CD4-positive, alpha-beta T cell (primary cell): ENCODE measurements around the gene CACNB2. TPM values are rescaled to one million over a fixed set of nuclear protein-coding genes. Genes with fewer than 3 reads are reported as not detected.

ENCODE experiments used
- ATAC-seq: fragments of 200-7000 bp; cut with Tn5 transposase; one replicate; pipeline ENCODE4 v1.10.0; 2022; ENCODE audit warnings: mild to moderate bottlenecking; ENCODE audit not compliant: poor library complexity
- CTCF ChIA-PET: fragments of 350-600 bp; sonication (Branson Sonifier 250); formaldehyde crosslinking; loops from one replicate; lab custom pipeline; 2021; ENCODE audit warnings: antibody characterized with exemption, inconsistent platforms; lab: Charles Lee
- POLR2A ChIA-PET: fragments of 350-600 bp; sonication (Branson Sonifier 250); formaldehyde crosslinking; loops from one replicate; lab custom pipeline; 2021; ENCODE audit warnings: antibody characterized with exemption, inconsistent platforms; lab: Charles Lee
- DNase-seq, 14 experiments: peaks; one replicate each; pipeline ENCODE4 v3.0.0-alpha.2; 2013 to 2020; ENCODE audit warnings: mixed read lengths in 2 of 14
- H3K27ac ChIP-seq, 2 donors: one replicate each; pipeline versions ENCODE4 v1.5.1 to v1.7.0; 2013; ENCODE audit warnings: low read length in 2 of 2, low read depth in 1 of 2, mild to moderate bottlenecking in 1 of 2
- H3K27me3 ChIP-seq, 2 experiments: 1 replicate in 1 of 2; 2 replicates in 1 of 2; pipeline versions ENCODE4 v1.6.1 to v1.7.0; 2013; ENCODE audit warnings: low read length in 2 of 2, control low read depth in 1 of 2, mild to moderate bottlenecking in 1 of 2, moderate library complexity in 1 of 2; ENCODE audit not compliant: insufficient read depth in 2 of 2, control insufficient read depth in 1 of 2
- H3K36me3 ChIP-seq: one replicate; pipeline ENCODE4 v1.6.1; 2013; ENCODE audit warnings: low read length, control low read depth; ENCODE audit not compliant: insufficient read depth
- H3K4me1 ChIP-seq: one replicate; pipeline ENCODE4 v1.6.1; 2013; ENCODE audit warnings: low read length, control low read depth; ENCODE audit not compliant: insufficient read depth
- H3K4me3 ChIP-seq: one replicate; pipeline ENCODE4 v1.5.1; 2013; ENCODE audit warnings: mild to moderate bottlenecking, low read length, moderate library complexity
- H3K9me3 ChIP-seq, 2 experiments: 1 replicate in 1 of 2; 2 replicates in 1 of 2; pipeline versions ENCODE4 v1.6.1 to v1.7.0; 2013; ENCODE audit warnings: low read length in 2 of 2, mild to moderate bottlenecking in 2 of 2, control low read depth in 1 of 2, moderate library complexity in 1 of 2; ENCODE audit not compliant: control insufficient read depth in 1 of 2, insufficient read depth in 1 of 2
- H3K27ac Mint-ChIP-seq: one replicate; pipeline ENCODE4 v1.8.0; 2020; ENCODE audit warnings: mixed read lengths
- H3K27me3 Mint-ChIP-seq: one replicate; pipeline ENCODE4 v1.8.0; 2021; ENCODE audit warnings: mixed read lengths
- H3K36me3 Mint-ChIP-seq: one replicate; pipeline ENCODE4 v1.8.0; 2021; ENCODE audit warnings: low read depth, mixed read lengths
- H3K4me1 Mint-ChIP-seq: one replicate; pipeline ENCODE4 v1.8.0; 2021; ENCODE audit warnings: low read depth, mixed read lengths
- H3K4me3 Mint-ChIP-seq: one replicate; pipeline ENCODE4 v1.8.0; 2020; ENCODE audit warnings: mild to moderate bottlenecking, mixed read lengths
- H3K9me3 Mint-ChIP-seq: one replicate; pipeline ENCODE4 v1.8.0; 2020; ENCODE audit warnings: mixed read lengths
- intact Hi-C, 2 experiments: fragments of 100-400 bp; cut with DNase I in 1 of 2; cut with micrococcal nuclease in 1 of 2; formaldehyde crosslinking; loops; one replicate each; pipeline versions ENCODE4 v1.15.1 to v1.9.0; 2023 to 2025; cut with DNase I, micrococcal nuclease
- total RNA-seq, 174 experiments: library from RNA in 2 of 174; stranded (reverse) in 2 of 174; gene quantifications; one replicate each; pipeline ENCODE4 v1.2.3 and lab custom pipeline; 2021 to 2026
- TF ChIP-seq, protein P1 (sequence below): fragments of 200-600 bp; IDR thresholded peaks from one replicate; pipeline ENCODE4 v1.8.0; 2022; ENCODE audit warnings: antibody characterized with exemption, mild to moderate bottlenecking

Gene CACNB2
- total RNA-seq, 2 experiments from 2014 or later, result 0.34 TPM; not detected in 1

DNA sequence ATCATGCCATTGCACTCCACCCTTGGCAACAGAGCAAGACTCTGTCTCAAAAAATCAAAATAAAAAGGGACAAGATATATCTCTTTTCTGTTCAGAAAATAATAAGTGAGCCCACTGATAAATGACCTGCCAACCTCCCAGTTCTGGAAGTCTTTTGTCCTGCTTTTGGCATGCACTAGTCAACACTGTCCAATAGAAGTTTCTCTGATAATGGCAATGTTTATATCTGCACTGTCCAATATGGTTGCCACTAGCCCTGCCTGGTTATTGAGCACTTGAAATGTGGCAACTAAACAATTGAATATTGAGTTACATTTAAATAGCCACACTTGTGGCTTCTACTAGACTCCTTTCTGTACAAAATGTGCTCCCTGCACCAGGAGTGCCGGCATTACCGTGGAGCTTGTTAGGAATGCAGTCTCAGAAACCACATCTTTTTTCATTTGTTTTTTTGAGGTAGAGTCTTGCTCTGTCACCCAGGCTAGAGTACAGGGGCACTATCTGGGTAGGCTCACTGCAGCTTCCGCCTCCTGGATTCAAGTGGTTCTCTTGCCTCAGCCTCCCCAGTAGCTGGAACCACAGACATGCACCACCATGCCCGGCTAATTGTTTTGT is 229.7 kb downstream of the CACNB2 start:
- no peaks in the 10 kb centered on the region for H3K36me3 ChIP-seq
- ChIA-PET POLR2A (no interaction called here), CTCF (no interaction called here)
- Mint-ChIP-seq H3K9me3 (no peaks in the 10 kb centered on the region), H3K27me3 (no peaks in the 10 kb centered on the region), H3K36me3 (no peaks in the 10 kb centered on the region), H3K4me3 (no peak overlapping the region), H3K4me1 (no peaks in the 10 kb centered on the region), H3K27ac (no peak overlapping the region)
- H3K27me3 ChIP-seq, result no peaks in the 10 kb centered on the region
- ATAC-seq (no peak), DNase-seq (no peak)
- peaks cover 0 to 5% of the 10 kb centered on the region in 2 experiments for H3K9me3 ChIP-seq
- H3K27ac ChIP-seq, result no peak overlapping the region
- H3K4me3 ChIP-seq, result no peak overlapping the region
- no peaks in the 10 kb centered on the region for H3K4me1 ChIP-seq
- intact Hi-C loops, result no loop called here
- TF ChIP-seq, protein P1, sequence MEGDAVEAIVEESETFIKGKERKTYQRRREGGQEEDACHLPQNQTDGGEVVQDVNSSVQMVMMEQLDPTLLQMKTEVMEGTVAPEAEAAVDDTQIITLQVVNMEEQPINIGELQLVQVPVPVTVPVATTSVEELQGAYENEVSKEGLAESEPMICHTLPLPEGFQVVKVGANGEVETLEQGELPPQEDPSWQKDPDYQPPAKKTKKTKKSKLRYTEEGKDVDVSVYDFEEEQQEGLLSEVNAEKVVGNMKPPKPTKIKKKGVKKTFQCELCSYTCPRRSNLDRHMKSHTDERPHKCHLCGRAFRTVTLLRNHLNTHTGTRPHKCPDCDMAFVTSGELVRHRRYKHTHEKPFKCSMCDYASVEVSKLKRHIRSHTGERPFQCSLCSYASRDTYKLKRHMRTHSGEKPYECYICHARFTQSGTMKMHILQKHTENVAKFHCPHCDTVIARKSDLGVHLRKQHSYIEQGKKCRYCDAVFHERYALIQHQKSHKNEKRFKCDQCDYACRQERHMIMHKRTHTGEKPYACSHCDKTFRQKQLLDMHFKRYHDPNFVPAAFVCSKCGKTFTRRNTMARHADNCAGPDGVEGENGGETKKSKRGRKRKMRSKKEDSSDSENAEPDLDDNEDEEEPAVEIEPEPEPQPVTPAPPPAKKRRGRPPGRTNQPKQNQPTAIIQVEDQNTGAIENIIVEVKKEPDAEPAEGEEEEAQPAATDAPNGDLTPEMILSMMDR, result no peak

DNA sequence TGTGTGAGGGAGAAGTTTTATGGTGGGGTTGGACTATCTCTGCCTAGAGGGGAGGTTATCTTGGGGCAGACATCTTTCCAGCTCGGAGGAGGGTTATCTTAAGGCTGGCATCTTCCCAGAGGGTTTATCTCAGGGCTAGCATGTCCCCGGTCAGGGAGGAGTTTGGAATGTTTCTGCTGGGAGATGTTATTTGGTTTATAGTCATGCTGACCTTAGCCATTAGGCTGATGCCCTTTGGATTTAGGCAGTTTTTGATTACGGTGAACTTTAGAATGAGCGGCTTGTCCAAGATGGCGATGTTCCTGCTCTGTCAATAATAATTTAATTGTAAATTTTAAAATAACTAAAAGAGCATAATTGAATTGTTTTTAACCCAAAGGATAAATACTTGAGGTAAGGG is 236.4 kb downstream of the CACNB2 start:
- H3K9me3 ChIP-seq, result no peaks in the 10 kb centered on the region
- no peak for DNase-seq
- POLR2A ChIA-PET, result no interaction called here

DNA sequence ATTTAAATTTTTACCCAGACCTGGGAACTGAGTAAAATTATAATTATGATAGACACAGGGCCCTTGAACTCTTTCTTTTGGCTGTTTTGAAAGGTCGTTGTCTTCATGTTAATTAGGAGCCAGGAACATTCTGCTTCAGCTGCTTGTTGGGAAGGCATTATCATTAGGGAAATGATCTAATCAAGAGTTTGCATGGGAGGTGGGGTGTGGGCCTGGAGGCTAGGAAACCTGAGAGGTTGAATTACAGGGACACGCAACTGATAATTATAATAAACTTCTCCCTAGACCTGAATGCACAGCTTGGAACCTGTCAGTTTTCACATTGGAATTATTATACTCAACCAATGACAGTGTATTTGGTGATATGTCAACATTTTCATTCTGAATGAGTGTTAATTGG is 237.7 kb downstream of the CACNB2 start:
- TF ChIP-seq, protein P1, result no peak
- DNase-seq (no peak), ATAC-seq (no peak)
- Mint-ChIP-seq H3K4me1 (no peaks in the 10 kb centered on the region), H3K27ac (no peak overlapping the region), H3K9me3 (no peaks in the 10 kb centered on the region), H3K36me3 (no peaks in the 10 kb centered on the region), H3K27me3 (peaks cover 4% of the 10 kb centered on the region), H3K4me3 (no peak overlapping the region)
- H3K4me1 ChIP-seq, result no peaks in the 10 kb centered on the region
- H3K27ac ChIP-seq, result no peak overlapping the region
- no peaks in the 10 kb centered on the region for H3K9me3 ChIP-seq
- H3K36me3 ChIP-seq, result no peaks in the 10 kb centered on the region
- CTCF ChIA-PET, result no interaction called here
- intact Hi-C loops, result no loop called here
- no peaks in the 10 kb centered on the region for H3K27me3 ChIP-seq
- POLR2A ChIA-PET, result no interaction called here
- no peak overlapping the region for H3K4me3 ChIP-seq

More for the DNA sequence above, 236.4 kb downstream of the CACNB2 start:
- TF ChIP-seq, protein P1, result no peak
- Mint-ChIP-seq H3K27ac (no peak overlapping the region), H3K4me3 (no peak overlapping the region), H3K9me3 (no peaks in the 10 kb centered on the region), H3K27me3 (no peaks in the 10 kb centered on the region), H3K4me1 (no peaks in the 10 kb centered on the region), H3K36me3 (no peaks in the 10 kb centered on the region)
- no peak overlapping the region for H3K27ac ChIP-seq
- CTCF ChIA-PET, result no interaction called here
- intact Hi-C loops, result no loop called here
- no peaks in the 10 kb centered on the region for H3K36me3 ChIP-seq
- ATAC-seq, result no peak
- no peaks in the 10 kb centered on the region for H3K27me3 ChIP-seq
- H3K4me3 ChIP-seq, result no peak overlapping the region
- H3K4me1 ChIP-seq, result no peaks in the 10 kb centered on the region
